GM10266 (cell line): Measurements from ENCODE around the gene ZNF107.

Source experiments
- DNase-seq: peaks from one replicate; pipeline ENCODE4 v3.0.0; 2012; ENCODE audit errors: extremely low spot score
- CTCF ChIP-seq: IDR thresholded peaks from 2 replicates; pipeline ENCODE4 v1.5.1; 2012; ENCODE audit warnings: mild to moderate bottlenecking, low read depth; ENCODE audit not compliant: control insufficient read depth, insufficient read depth; ENCODE audit errors: missing control alignments

The ZNF107 gene

GRCh38 chr7:64744680-64745079, 78.7 kb downstream of the ZNF107 start:
- DNase-seq: no peak
- TF ChIP-seq CTCF: no peak

- DNase-seq: no peak
- no peak for TF ChIP-seq CTCF
These were observed 81.9 kb downstream of the ZNF107 start for GRCh38 chr7:64747802-64748201.

- DNase-seq: no peak
These were observed 87.1 kb downstream of the ZNF107 start for GRCh38 chr7:64753032-64753431.

GRCh38 chr7:64755865-64756264, 89.9 kb downstream of the ZNF107 start:
- DNase-seq: no peak
- TF ChIP-seq CTCF: no peak

More at GRCh38 chr7:64753032-64753431, 87.1 kb downstream of the ZNF107 start:
- no peak for TF ChIP-seq CTCF

GRCh38 chr7:64758151-64758550, 92.2 kb downstream of the ZNF107 start:
- DNase-seq: no peak
- no peak for TF ChIP-seq CTCF
